SK-N-SH treated with all-trans-retinoic acid at 6 μM for 48 hours (cell line): Measurements from ENCODE around the gene CBFA2T3.

ENCODE experiments used
- ARNTL ChIP-seq: fragments of 450-650 bp; formaldehyde crosslinking; IDR thresholded peaks from 2 replicates; pipeline ENCODE4 v1.5.0; 2020; ENCODE audit warnings: low read depth, mild to moderate bottlenecking, moderate library complexity, borderline replicate concordance
- CREB5 ChIP-seq: fragments of 250-450 bp; sonication (Bioruptor Pico); IDR thresholded peaks from 2 replicates; pipeline ENCODE4 v1.5.1; 2020; ENCODE audit warnings: low read depth, mild to moderate bottlenecking, moderate library complexity
- CSRNP3 ChIP-seq: fragments of 250-450 bp; sonication (Bioruptor Pico); IDR thresholded peaks from 2 replicates; pipeline ENCODE4 v1.5.1; 2021; ENCODE audit warnings: mild to moderate bottlenecking, moderate library complexity
- PATZ1 ChIP-seq: fragments of 250-450 bp; sonication (Bioruptor Pico); IDR thresholded peaks from 2 replicates; pipeline ENCODE4 v1.8.0; 2020; ENCODE audit warnings: mild to moderate bottlenecking, moderate library complexity, borderline replicate concordance
- SNAI2 ChIP-seq: fragments of 250-450 bp; sonication (Bioruptor Pico); IDR thresholded peaks from 2 replicates; pipeline ENCODE4 v1.5.0; 2020; ENCODE audit warnings: mild to moderate bottlenecking, moderate library complexity
- TCF4 ChIP-seq: fragments of 250-450 bp; sonication (Bioruptor Pico); IDR thresholded peaks from 2 replicates; pipeline ENCODE4 v1.8.0; 2021; ENCODE audit warnings: mild to moderate bottlenecking, moderate library complexity, borderline replicate concordance
- TOX ChIP-seq: fragments of 250-450 bp; sonication (Bioruptor Pico); IDR thresholded peaks from 2 replicates; pipeline ENCODE4 v1.8.0; 2021; ENCODE audit warnings: mild to moderate bottlenecking, moderate library complexity, borderline replicate concordance
- ZFP3 ChIP-seq: fragments of 250-450 bp; sonication (Bioruptor Pico); IDR thresholded peaks from 2 replicates; pipeline ENCODE4 v1.5.0; 2020; ENCODE audit warnings: mild to moderate bottlenecking, moderate library complexity
- ZFP30 ChIP-seq: fragments of 450-650 bp; formaldehyde crosslinking; IDR thresholded peaks from 2 replicates; pipeline ENCODE4 v1.5.0; 2022; ENCODE audit warnings: mild to moderate bottlenecking, moderate library complexity
- ZNF70 ChIP-seq: fragments of 450-650 bp; formaldehyde crosslinking; IDR thresholded peaks from 2 replicates; pipeline ENCODE4 v1.5.0; 2020; ENCODE audit warnings: mild to moderate bottlenecking, moderate library complexity
- ZNF8 ChIP-seq: fragments of 450-650 bp; formaldehyde crosslinking; IDR thresholded peaks from 2 replicates; pipeline ENCODE4 v1.5.0; 2020; ENCODE audit warnings: mild to moderate bottlenecking, moderate library complexity

- TF ChIP-seq ARNTL (CRISPR knock-in tag): no peak
- TF ChIP-seq ZFP3 (CRISPR knock-in tag): no peak
- no peak for TF ChIP-seq CSRNP3 (CRISPR knock-in tag)
- no peak for TF ChIP-seq TOX (CRISPR knock-in tag)
- TF ChIP-seq TCF4 (CRISPR knock-in tag): no peak
- no peak for TF ChIP-seq SNAI2 (CRISPR knock-in tag)
- no peak for TF ChIP-seq ZNF8 (CRISPR knock-in tag)
- TF ChIP-seq CREB5: no peak
- TF ChIP-seq PATZ1 (CRISPR knock-in tag): no peak
- TF ChIP-seq ZNF70 (CRISPR knock-in tag): no peak
- no peak for TF ChIP-seq ZFP30 (CRISPR knock-in tag)
These were observed 65.7 kb downstream of the CBFA2T3 start for GRCh38 chr16:88911136-88911945.
